Fibroblast of villous mesenchyme (primary cell): ENCODE data around the gene PPP1R7. TPM values are rescaled to one million over a fixed set of nuclear protein-coding genes. Genes with fewer than 3 reads are reported as not detected.

Experiments used
- DNase-seq: peaks from one replicate; pipeline ENCODE4 v3.0.0-alpha.2; 2010; ENCODE audit warnings: low read depth
- H3K4me3 ChIP-seq: 2 replicates; pipeline ENCODE4 v1.5.1; 2011; ENCODE audit warnings: low read depth, mild to moderate bottlenecking, low read length
- CTCF ChIP-seq: IDR thresholded peaks from 2 replicates; pipeline ENCODE4 v1.5.1; 2012; ENCODE audit warnings: low read depth, mild to moderate bottlenecking, low read length; ENCODE audit not compliant: insufficient read depth
- total RNA-seq: library from RNA; depleted of rRNA; stranded (reverse); fragments of >200 nt; gene quantifications from 2 replicates; pipeline ENCODE4 v1.2.3, GENCODE V29; 2012

PPP1R7 gene
- total RNA-seq, 1 donor, result 78.2 TPM

- DNase-seq, result no peak
- H3K4me3 ChIP-seq, result no peak overlapping the region
- TF ChIP-seq CTCF, result no peak
These were observed 2.9 kb upstream of the PPP1R7 start for GRCh38 chr2:241147336-241147735.

- no peak for DNase-seq
- no peak for TF ChIP-seq CTCF
- H3K4me3 ChIP-seq, result peak overlapping the region; percentile 81
These were observed 2.0 kb upstream of the PPP1R7 start for GRCh38 chr2:241148239-241148638.

- DNase-seq, result peak; percentile 93
- peak within 1 kb of the TSS; percentile 81 for H3K4me3 ChIP-seq
- no peak for TF ChIP-seq CTCF
These were observed 1.2 kb upstream of the PPP1R7 start, which contains the start of gene PASK for GRCh38 chr2:241148891-241149674. TSS of gene PASK (minus strand) at chr2:241149472. CDS start at chr2:241143032, 6,440 bp downstream.

GRCh38 chr2:241149675-241149924 is 667 bp upstream of the PPP1R7 start:
- no peak for DNase-seq
- no peak for TF ChIP-seq CTCF
- H3K4me3 ChIP-seq, result peak overlapping the region; percentile 81

GRCh38 chr2:241150660-241151530 is 628 bp downstream of the PPP1R7 start:
- TF ChIP-seq CTCF, result no peak
- DNase-seq, result peak; percentile 12
- peak overlapping the region; percentile 81 for H3K4me3 ChIP-seq

- no peak for DNase-seq
- no peak overlapping the region for H3K4me3 ChIP-seq
- no peak for TF ChIP-seq CTCF
These were observed 1.8 kb downstream of the PPP1R7 start for GRCh38 chr2:241151934-241152660.
